SK-N-SH (cell line): Measurements from ENCODE around the gene POU2F3. TPM values are rescaled to one million over a fixed set of nuclear protein-coding genes. Genes with fewer than 3 reads are reported as not detected.
A peak's percentile ranks its signal among the peaks of the same experiment; 100 is the strongest.

Experiments used
- CTCF ChIA-PET: fragments of 300-600, 350-600 bp; formaldehyde crosslinking; extraction: SDS; loops from one replicate; lab custom pipeline; 2021; lab: Yijun Ruan, JAX
- POLR2A ChIA-PET: fragments of 350-600 bp; sonication (Branson Sonifier 250); formaldehyde crosslinking; extraction: SDS; loops from one replicate; lab custom pipeline; 2020; ENCODE audit warnings: antibody characterized with exemption, inconsistent platforms; lab: Yijun Ruan, JAX
- DNase-seq: peaks from one replicate; pipeline ENCODE4 v3.0.0; 2012
- H2AFZ ChIP-seq: fragments of 200-600 bp; sonication (generic); 2 replicates; pipeline ENCODE4 v1.8.1; 2016; ENCODE audit warnings: antibody characterized with exemption, mild to moderate bottlenecking, low read depth
- H3F3A ChIP-seq: fragments of 200-600 bp; sonication (generic); replicated peaks from 2 replicates; pipeline ENCODE3; 2016; ENCODE audit warnings: antibody characterized with exemption, mild to moderate bottlenecking; ENCODE audit not compliant: insufficient read depth
- H3K27ac ChIP-seq, 2 experiments: fragments of 200-500 bp in 1 of 2; fragments of 200-600 bp in 1 of 2; sonication (Bioruptor generic) in 1 of 2; sonication (generic), shearing (Covaris generic) in 1 of 2; 2 replicates each; pipeline versions ENCODE4 v1.5.1 to v1.6.1; 2014 to 2016; ENCODE audit warnings: low read depth in 2 of 2, inconsistent platforms in 1 of 2, low read length in 1 of 2, mild to moderate bottlenecking in 1 of 2, mixed read lengths in 1 of 2
- H3K27me3 ChIP-seq: fragments of 200-600 bp; sonication (generic), shearing (Covaris generic); 2 replicates; pipeline ENCODE4 v1.6.1; 2016; ENCODE audit warnings: mixed run types; ENCODE audit not compliant: insufficient read depth
- H3K36me3 ChIP-seq, 2 experiments: fragments of 200-500 bp in 1 of 2; fragments of 200-600 bp in 1 of 2; sonication (Bioruptor generic) in 1 of 2; sonication (generic) in 1 of 2; replicated peaks in 1 of 2; 2 replicates each; pipeline versions ENCODE3 to v1.5.1; 2014 to 2016; ENCODE audit warnings: low read length in 1 of 2, mild to moderate bottlenecking in 1 of 2; ENCODE audit not compliant: insufficient read depth in 2 of 2, control insufficient read depth in 1 of 2
- H3K4me1 ChIP-seq, 2 experiments: fragments of 200-500 bp in 1 of 2; fragments of 200-600 bp in 1 of 2; sonication (Bioruptor generic) in 1 of 2; sonication (generic), shearing (Covaris generic) in 1 of 2; 2 replicates each; pipeline versions ENCODE4 v1.5.1 to v1.6.1; 2014 to 2016; ENCODE audit warnings: low read depth in 1 of 2, low read length in 1 of 2, mixed run types in 1 of 2; ENCODE audit not compliant: insufficient read depth in 2 of 2, control insufficient read depth in 1 of 2
- H3K4me2 ChIP-seq: fragments of 200-600 bp; sonication (generic), shearing (Covaris generic); 2 replicates; pipeline ENCODE4 v1.6.1; 2017; ENCODE audit warnings: mixed run types
- H3K4me3 ChIP-seq, 2 experiments: fragments of 200-500 bp in 1 of 2; fragments of 200-600 bp in 1 of 2; sonication (Bioruptor generic) in 1 of 2; sonication (generic), shearing (Covaris generic) in 1 of 2; 2 replicates each; pipeline versions ENCODE4 v1.5.1 to v1.8.1; 2014 to 2016; ENCODE audit warnings: low read depth in 2 of 2, inconsistent platforms in 1 of 2, low read length in 1 of 2, mild to moderate bottlenecking in 1 of 2, mixed read lengths in 1 of 2, moderate library complexity in 1 of 2
- H3K79me2 ChIP-seq: fragments of 200-600 bp; sonication (generic); 2 replicates; pipeline ENCODE4 v1.8.1; 2017; ENCODE audit warnings: mild to moderate bottlenecking; ENCODE audit not compliant: insufficient read depth
- H3K9ac ChIP-seq: fragments of 200-600 bp; sonication (generic); 2 replicates; pipeline ENCODE4 v1.6.1; 2017; ENCODE audit warnings: mixed run types
- H3K9me2 ChIP-seq: fragments of 200-600 bp; sonication (generic); 2 replicates; pipeline ENCODE4 v1.6.1; 2017; ENCODE audit warnings: mixed run types
- H3K9me3 ChIP-seq: fragments of 200-600 bp; sonication (generic); 2 replicates; pipeline ENCODE4 v1.6.1; 2017; ENCODE audit warnings: mixed run types, mild to moderate bottlenecking, moderate library complexity
- H4K20me1 ChIP-seq: fragments of 200-600 bp; sonication (generic); 2 replicates; pipeline ENCODE4 v1.6.1; 2017; ENCODE audit warnings: mild to moderate bottlenecking, mixed run types; ENCODE audit not compliant: insufficient read depth
- CTCF ChIP-seq: fragments of 200-600 bp; sonication (generic); IDR thresholded peaks from 2 replicates; pipeline ENCODE4 v1.6.1; 2017; ENCODE audit warnings: antibody characterized with exemption, mild to moderate bottlenecking, moderate library complexity
- ELF1 ChIP-seq: IDR thresholded peaks from 2 replicates; pipeline ENCODE4 v1.4.0; 2012
- EP300 ChIP-seq, 2 experiments: IDR thresholded peaks; 2 replicates each; pipeline versions ENCODE4 v1.4.0 to v1.6.1; 2012; ENCODE audit warnings: borderline replicate concordance in 1 of 2, low read depth in 1 of 2, low read length in 1 of 2
- EZH2phosphoT487 ChIP-seq: fragments of 200-600 bp; sonication (generic); IDR thresholded peaks from 2 replicates; pipeline ENCODE4 v1.6.1; 2017; ENCODE audit warnings: low read depth, mixed run types, mild to moderate bottlenecking, antibody characterized with exemption, moderate library complexity, borderline replicate concordance
- GABPA ChIP-seq: IDR thresholded peaks from 2 replicates; pipeline ENCODE4 v1.4.0; 2012; ENCODE audit warnings: low read depth, mild to moderate bottlenecking
- JUND ChIP-seq: IDR thresholded peaks from 2 replicates; pipeline ENCODE4 v1.4.0; 2012
- MAX ChIP-seq: IDR thresholded peaks from 2 replicates; pipeline ENCODE4 v1.4.0; 2012; ENCODE audit warnings: low read depth
- MEF2A ChIP-seq: IDR thresholded peaks from 2 replicates; pipeline ENCODE4 v1.4.0; 2012; ENCODE audit warnings: low read depth, borderline replicate concordance
- NRF1 ChIP-seq: IDR thresholded peaks from 2 replicates; pipeline ENCODE4 v1.6.1; 2012; ENCODE audit warnings: low read depth, mild to moderate bottlenecking, low read length
- REST ChIP-seq: IDR thresholded peaks from 2 replicates; pipeline ENCODE4 v1.6.1; 2012; ENCODE audit warnings: mild to moderate bottlenecking, low read depth, low read length, moderate library complexity
- RFX5 ChIP-seq: IDR thresholded peaks from 2 replicates; pipeline ENCODE4 v1.6.1; 2012; ENCODE audit warnings: mild to moderate bottlenecking, improper control_type of control experiment, low read length
- RXRA ChIP-seq: IDR thresholded peaks from 2 replicates; pipeline ENCODE4 v1.4.0; 2012; ENCODE audit warnings: low read depth, mild to moderate bottlenecking, borderline replicate concordance
- TAF1 ChIP-seq: IDR thresholded peaks from 2 replicates; pipeline ENCODE4 v1.6.1; 2012; ENCODE audit warnings: low read depth, mild to moderate bottlenecking, low read length, moderate library complexity, borderline replicate concordance
- TEAD4 ChIP-seq: IDR thresholded peaks from 2 replicates; pipeline ENCODE4 v1.4.0; 2012; ENCODE audit warnings: mild to moderate bottlenecking, borderline replicate concordance; ENCODE audit not compliant: insufficient read depth
- ZBTB33 ChIP-seq: IDR thresholded peaks from 2 replicates; pipeline ENCODE4 v1.4.0; 2012; ENCODE audit warnings: low read depth, borderline replicate concordance
- WGBS: methylation state at CpG from one replicate; pipeline ENCODE4 v1.1.6; 2017; ENCODE audit warnings: low lambda C conversion rate; 5-methylcytosine and 5-hydroxymethylcytosine counted together
- polyA plus RNA-seq, 3 experiments: library from polyadenylated mRNA; depleted of rRNA; stranded (reverse); fragments of >200 nt; gene quantifications; 2 replicates each; pipeline ENCODE4 v1.2.3, GENCODE V29; 2012
- TF ChIP-seq, protein P1 (sequence below): IDR thresholded peaks from 2 replicates; pipeline ENCODE4; 2012

Gene POU2F3
- polyA plus RNA-seq, 1 of the 3 experiments (the other 2 are of a cell fraction), result 0.02 TPM

- peak; percentile 78 for TF ChIP-seq CTCF
- TF ChIP-seq JUND, result no peak
- TF ChIP-seq TAF1, result no peak
- TF ChIP-seq EP300 (IDR thresholded peaks at IDR 0.05; ENCODE audit: borderline replicate concordance in 1 of 2, low read depth in 1 of 2, low read length in 1 of 2), result no peak
- no peak for TF ChIP-seq MEF2A
- no peak for TF ChIP-seq ZBTB33
- no peak for TF ChIP-seq ELF1
- TF ChIP-seq GABPA, result no peak
- TF ChIP-seq RFX5, result no peak
Measured at GRCh38 chr11:120229451-120230424, 10.2 kb upstream of the POU2F3 start (continued).

DNA sequence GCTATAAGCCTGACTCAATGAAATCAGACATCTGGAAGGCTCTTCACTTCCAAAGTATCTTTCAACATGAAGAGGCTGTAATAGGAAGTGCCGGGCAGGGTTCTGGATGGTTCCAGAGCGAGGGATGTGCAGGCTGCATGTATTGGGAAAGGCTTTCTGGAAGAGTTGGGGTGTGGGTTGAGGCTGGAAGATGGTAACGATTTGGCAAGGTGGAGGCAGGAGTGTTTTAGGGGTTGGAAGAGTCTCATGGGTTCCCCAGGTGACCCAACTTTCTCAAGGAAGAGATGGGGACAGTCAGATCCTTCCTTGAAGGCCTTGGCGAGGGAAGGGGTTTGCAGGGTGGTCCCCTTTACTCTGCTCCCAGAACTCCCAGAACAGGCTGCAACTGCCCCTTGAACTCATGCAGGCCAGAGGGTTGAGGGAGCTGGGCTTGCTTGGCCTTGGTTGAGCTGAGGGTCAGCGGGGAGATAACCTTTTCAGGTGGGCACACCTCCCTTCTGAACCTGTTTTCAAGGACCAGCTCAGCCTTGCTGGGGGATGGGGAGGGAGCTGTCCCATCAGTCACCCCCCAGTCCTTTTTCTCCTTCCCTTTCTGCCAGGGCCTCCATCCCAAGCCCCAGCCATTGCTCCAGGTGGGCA, 9.4 kb upstream of the POU2F3 start:
- ChIA-PET POLR2A (no interaction called here), CTCF (interaction anchor here (0.9 to 19.4 kb wide), 17 partner anchors 9 to 565 kb away, joined by 3 to 622 read pairs (median 7); partner anchors contain the start of genes OAF and POU2F3)
- no peak for DNase-seq
- Histone ChIP-seq H3K4me1 (peaks cover 0 to 1% of the 10 kb centered on the region in 2 experiments; a peak in 1 of 4 replicates), H2AFZ (no peak overlapping the region), H3K9ac (no peak overlapping the region), H3K27ac (no peak overlapping the region), H3F3A (no peaks in the 10 kb centered on the region), H3K27me3 (no peaks in the 10 kb centered on the region; the same call in 1 of the 2 replicates), H3K4me3 (no peak overlapping the region), H3K9me3 (no peaks in the 10 kb centered on the region), H3K4me2 (no peak overlapping the region), H3K79me2 (no peaks in the 10 kb centered on the region), H4K20me1 (no peaks in the 10 kb centered on the region), H3K9me2 (no peaks in the 10 kb centered on the region), H3K36me3 (no peaks in the 10 kb centered on the region)
- WGBS, result 80% methylated on average over 4 of the region's 5 CpGs
- TF ChIP-seq TEAD4 (no peak), MAX (no peak), REST (no peak), ELF1 (no peak), EP300 (IDR thresholded peaks at IDR 0.05; ENCODE audit: borderline replicate concordance in 1 of 2, low read depth in 1 of 2, low read length in 1 of 2) (no peak), RXRA (no peak), EZH2phosphoT487 (no peak), JUND (no peak), ZBTB33 (no peak), TAF1 (no peak), NRF1 (no peak)
- TF ChIP-seq, protein P1, sequence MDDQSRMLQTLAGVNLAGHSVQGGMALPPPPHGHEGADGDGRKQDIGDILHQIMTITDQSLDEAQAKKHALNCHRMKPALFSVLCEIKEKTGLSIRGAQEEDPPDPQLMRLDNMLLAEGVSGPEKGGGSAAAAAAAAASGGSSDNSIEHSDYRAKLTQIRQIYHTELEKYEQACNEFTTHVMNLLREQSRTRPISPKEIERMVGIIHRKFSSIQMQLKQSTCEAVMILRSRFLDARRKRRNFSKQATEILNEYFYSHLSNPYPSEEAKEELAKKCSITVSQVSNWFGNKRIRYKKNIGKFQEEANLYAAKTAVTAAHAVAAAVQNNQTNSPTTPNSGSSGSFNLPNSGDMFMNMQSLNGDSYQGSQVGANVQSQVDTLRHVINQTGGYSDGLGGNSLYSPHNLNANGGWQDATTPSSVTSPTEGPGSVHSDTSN, result no peak
